DND-41 (cell line): Measurements from ENCODE around the gene SLC26A1.

ENCODE experiments used
- ATAC-seq: fragments of 200-7000 bp; cut with Tn5 transposase; 3 replicates; pipeline ENCODE4 v1.9.1; 2021; ENCODE audit warnings: low read depth; ENCODE audit not compliant: insufficient read depth
- DNase-seq: peaks from one replicate; pipeline ENCODE4 v3.0.0-alpha.2; 2020
- H2AFZ ChIP-seq: 2 replicates; pipeline ENCODE4 v1.6.0; 2012; ENCODE audit warnings: low read depth, low read length
- H3K27ac ChIP-seq: 2 replicates; pipeline ENCODE4 v1.5.1; 2012; ENCODE audit warnings: low read length, inconsistent platforms
- H3K27me3 ChIP-seq: fragments of 200-600 bp; sonication (generic); 2 replicates; pipeline ENCODE4 v1.6.0; 2012; ENCODE audit warnings: low read length, mild to moderate bottlenecking, inconsistent platforms; ENCODE audit not compliant: insufficient read depth, poor library complexity
- H3K36me3 ChIP-seq: 2 replicates; pipeline ENCODE4 v1.5.1; 2012; ENCODE audit warnings: low read length, inconsistent platforms; ENCODE audit not compliant: insufficient read depth
- H3K4me1 ChIP-seq: 2 replicates; pipeline ENCODE4 v1.5.1; 2012; ENCODE audit warnings: mild to moderate bottlenecking, low read length; ENCODE audit not compliant: insufficient read depth
- H3K4me2 ChIP-seq: 2 replicates; pipeline ENCODE4 v1.6.0; 2012; ENCODE audit warnings: mild to moderate bottlenecking, moderate library complexity, low read length, inconsistent platforms; ENCODE audit not compliant: insufficient read depth
- H3K4me3 ChIP-seq, 2 experiments: fragments of 200-600 bp in 1 of 2; shearing (Covaris generic) in 1 of 2; 2 replicates each; pipeline ENCODE4 v1.5.1; 2012 to 2016; ENCODE audit warnings: inconsistent platforms in 2 of 2, low read length in 2 of 2, mild to moderate bottlenecking in 2 of 2, low read depth in 1 of 2, moderate library complexity in 1 of 2
- H3K79me2 ChIP-seq: 2 replicates; pipeline ENCODE4 v1.6.0; 2012; ENCODE audit warnings: low read length, inconsistent platforms; ENCODE audit not compliant: insufficient read depth
- H3K9ac ChIP-seq: 2 replicates; pipeline ENCODE4 v1.6.0; 2012; ENCODE audit warnings: low read depth, mild to moderate bottlenecking, inconsistent platforms, low read length, moderate library complexity
- H3K9me3 ChIP-seq: 2 replicates; pipeline ENCODE4 v1.5.1; 2012; ENCODE audit warnings: low read length, moderate library complexity, mild to moderate bottlenecking, inconsistent platforms; ENCODE audit not compliant: insufficient read depth, severe bottlenecking
- H4K20me1 ChIP-seq: 2 replicates; pipeline ENCODE4 v1.6.0; 2012; ENCODE audit warnings: low read length; ENCODE audit not compliant: insufficient read depth
- EZH2 ChIP-seq: IDR thresholded peaks from 3 replicates; pipeline ENCODE4 v1.6.1; 2012; ENCODE audit warnings: borderline replicate concordance, low read depth, mild to moderate bottlenecking, moderate library complexity, low read length, inconsistent platforms; ENCODE audit not compliant: severe bottlenecking
- TF ChIP-seq, protein P1 (sequence below): IDR thresholded peaks from 2 replicates; pipeline ENCODE4 v1.5.1; 2012; ENCODE audit warnings: borderline replicate concordance, low read length, moderate library complexity, mild to moderate bottlenecking; ENCODE audit not compliant: poor library complexity, severe bottlenecking; ENCODE audit errors: extremely low read depth

The SLC26A1 gene

DNA sequence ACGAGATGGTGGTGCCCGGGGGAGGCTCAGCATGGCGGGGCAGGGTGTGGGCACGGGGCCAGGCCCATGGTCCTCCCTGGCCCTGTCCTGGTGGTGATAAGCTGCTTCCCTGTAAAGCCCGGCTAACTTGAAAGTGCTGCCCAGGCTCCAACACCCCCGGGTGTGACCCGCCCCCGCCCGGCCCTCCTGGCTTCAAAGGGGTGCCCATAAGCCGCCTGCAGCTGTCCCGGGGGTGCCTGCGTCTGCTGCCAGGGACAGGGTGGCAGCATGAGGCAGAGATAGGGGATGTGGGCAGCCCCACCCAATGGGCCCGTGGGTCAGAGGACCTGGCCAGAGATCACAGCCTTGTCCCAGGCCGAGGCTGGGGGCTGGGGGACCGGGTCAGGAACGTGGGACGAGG is 36.3 kb upstream of the SLC26A1 start:
- no peak overlapping the region for H3K27ac ChIP-seq

DNA sequence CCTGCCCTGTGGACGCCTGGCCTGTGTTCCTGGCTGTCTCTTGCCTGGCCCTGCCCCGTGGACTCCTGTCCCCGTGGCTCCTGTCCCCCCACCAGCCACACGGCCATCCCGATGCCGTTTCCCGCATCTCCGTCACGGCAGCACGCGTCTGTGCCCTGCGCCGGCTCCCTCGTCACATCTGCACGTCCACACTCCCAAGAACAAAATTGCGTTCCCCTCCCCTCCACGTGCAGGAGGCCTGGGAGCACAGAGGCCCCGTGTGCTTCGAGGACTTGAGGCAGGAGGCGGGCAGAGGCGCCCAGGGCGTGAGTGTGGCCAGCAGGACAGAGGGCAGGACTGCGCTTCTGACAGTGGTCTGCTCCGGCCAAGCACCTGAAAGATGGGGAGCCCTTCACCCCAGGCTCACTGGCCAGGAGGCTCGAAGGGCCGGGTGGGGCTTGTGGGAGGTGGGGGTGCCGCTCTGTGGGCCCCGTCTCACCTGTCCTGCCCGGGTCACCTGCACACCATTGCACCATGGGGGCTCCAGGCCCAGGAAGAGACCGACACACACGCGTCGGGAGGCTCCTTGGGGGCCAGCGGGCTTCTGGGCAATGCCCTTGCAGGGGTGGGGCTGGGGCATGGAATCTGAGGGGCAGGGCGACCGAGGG is 35.5 kb upstream of the SLC26A1 start:
- Histone ChIP-seq H3K4me3 (no peak overlapping the region), H3K4me2 (no peak overlapping the region), H4K20me1 (peaks cover 6% of the 10 kb centered on the region; the same call in 1 of the 2 replicates), H3K9me3 (no peaks in the 10 kb centered on the region), H2AFZ (no peak overlapping the region), H3K27ac (no peak overlapping the region), H3K4me1 (no peaks in the 10 kb centered on the region), H3K79me2 (no peaks in the 10 kb centered on the region), H3K27me3 (no peaks in the 10 kb centered on the region), H3K9ac (no peak overlapping the region), H3K36me3 (no peaks in the 10 kb centered on the region)
- DNase-seq (no peak), ATAC-seq (no peak)
- no peak for TF ChIP-seq EZH2
- TF ChIP-seq, protein P1, sequence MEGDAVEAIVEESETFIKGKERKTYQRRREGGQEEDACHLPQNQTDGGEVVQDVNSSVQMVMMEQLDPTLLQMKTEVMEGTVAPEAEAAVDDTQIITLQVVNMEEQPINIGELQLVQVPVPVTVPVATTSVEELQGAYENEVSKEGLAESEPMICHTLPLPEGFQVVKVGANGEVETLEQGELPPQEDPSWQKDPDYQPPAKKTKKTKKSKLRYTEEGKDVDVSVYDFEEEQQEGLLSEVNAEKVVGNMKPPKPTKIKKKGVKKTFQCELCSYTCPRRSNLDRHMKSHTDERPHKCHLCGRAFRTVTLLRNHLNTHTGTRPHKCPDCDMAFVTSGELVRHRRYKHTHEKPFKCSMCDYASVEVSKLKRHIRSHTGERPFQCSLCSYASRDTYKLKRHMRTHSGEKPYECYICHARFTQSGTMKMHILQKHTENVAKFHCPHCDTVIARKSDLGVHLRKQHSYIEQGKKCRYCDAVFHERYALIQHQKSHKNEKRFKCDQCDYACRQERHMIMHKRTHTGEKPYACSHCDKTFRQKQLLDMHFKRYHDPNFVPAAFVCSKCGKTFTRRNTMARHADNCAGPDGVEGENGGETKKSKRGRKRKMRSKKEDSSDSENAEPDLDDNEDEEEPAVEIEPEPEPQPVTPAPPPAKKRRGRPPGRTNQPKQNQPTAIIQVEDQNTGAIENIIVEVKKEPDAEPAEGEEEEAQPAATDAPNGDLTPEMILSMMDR, result no peak

More for the DNA sequence above, 36.3 kb upstream of the SLC26A1 start:
- peaks cover 6% of the 10 kb centered on the region; the same call in 1 of the 2 replicates for H4K20me1 ChIP-seq
- DNase-seq, result no peak
- no peak overlapping the region for H3K9ac ChIP-seq
- no peak overlapping the region for H2AFZ ChIP-seq
- H3K36me3 ChIP-seq, result no peaks in the 10 kb centered on the region
- H3K4me2 ChIP-seq, result no peak overlapping the region
- no peaks in the 10 kb centered on the region for H3K27me3 ChIP-seq
- no peaks in the 10 kb centered on the region for H3K4me1 ChIP-seq
- TF ChIP-seq EZH2, result no peak
- TF ChIP-seq, protein P1, result no peak
- no peaks in the 10 kb centered on the region for H3K9me3 ChIP-seq
- H3K4me3 ChIP-seq, result no peak overlapping the region
- no peak for ATAC-seq
- no peaks in the 10 kb centered on the region for H3K79me2 ChIP-seq

DNA sequence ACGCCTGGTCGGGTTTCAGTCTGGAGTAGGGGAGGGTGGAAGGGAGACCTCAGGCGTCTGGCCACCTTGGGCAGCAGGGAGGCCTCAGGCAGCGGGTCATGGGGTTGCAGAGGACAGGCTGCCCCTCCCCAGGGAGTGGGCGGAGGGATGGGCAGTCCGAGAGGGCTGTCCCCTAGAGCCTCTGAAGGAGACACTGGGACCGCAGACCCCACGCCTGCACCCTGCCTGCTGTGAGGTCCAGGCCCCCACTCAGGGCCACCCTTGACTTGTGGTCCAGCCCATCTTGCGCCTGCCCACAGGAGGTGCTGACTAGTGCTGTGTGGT is 34.7 kb upstream of the SLC26A1 start:
- Histone ChIP-seq H3K9me3 (no peaks in the 10 kb centered on the region), H3K4me1 (no peaks in the 10 kb centered on the region), H3K9ac (no peak overlapping the region), H3K36me3 (no peaks in the 10 kb centered on the region), H3K4me2 (no peak overlapping the region), H2AFZ (no peak overlapping the region), H3K79me2 (no peaks in the 10 kb centered on the region), H4K20me1 (peaks cover 2% of the 10 kb centered on the region; the same call in 1 of the 2 replicates), H3K4me3 (no peak overlapping the region), H3K27me3 (no peaks in the 10 kb centered on the region), H3K27ac (no peak overlapping the region)
- DNase-seq (no peak), ATAC-seq (no peak)
- no peak for TF ChIP-seq EZH2
- TF ChIP-seq, protein P1, result no peak
